HepG2 (cell line): ENCODE results near the gene IRS2. TPM values are rescaled to one million over a fixed set of nuclear protein-coding genes. Genes with fewer than 3 reads are reported as not detected.

ENCODE experiments used
- ATAC-seq: fragments of 200-7000 bp; cut with Tn5 transposase; 3 replicates; pipeline ENCODE4 v1.9.1; 2020; ENCODE audit warnings: mild to moderate bottlenecking, moderate library complexity
- BruUV-seq: library from RNA; stranded (reverse); fragments of 400-500 nt; replicated peaks from 2 replicates; lab custom pipeline; 2021; lab: Mats Ljungman, UMichigan
- CTCF ChIA-PET: fragments of 300-600 bp; formaldehyde crosslinking; extraction: SDS; loops from one replicate; lab custom pipeline; 2021; ENCODE audit warnings: low total read pairs, inconsistent platforms, low intra/inter-chr PET ratio; lab: Yijun Ruan, JAX
- POLR2A ChIA-PET: fragments of 350-600 bp; sonication (Branson Sonifier 250); formaldehyde crosslinking; loops from one replicate; lab custom pipeline; 2020; ENCODE audit warnings: antibody characterized with exemption, inconsistent platforms; lab: Yijun Ruan, JAX
- DNase-seq: peaks from one replicate; pipeline ENCODE4 v3.0.0-alpha.2; 2015; ENCODE audit warnings: low spot score
- FAIRE-seq: peaks from 3 replicates; lab custom pipeline; 2011; peaks lifted over from hg19 to GRCh38; lab: Jason Lieb, UNC
- H2AFZ ChIP-seq: one replicate; pipeline ENCODE4 v1.6.1; 2011; ENCODE audit warnings: low read length, inconsistent platforms
- H3K27ac ChIP-seq: fragments of 300-600 bp; 3 replicates; pipeline ENCODE4 v1.8.0; 2011; ENCODE audit warnings: mixed run types, mild to moderate bottlenecking, mixed read lengths, low read length, inconsistent platforms; ENCODE audit not compliant: insufficient read depth; ENCODE audit errors: extremely low read length
- H3K27me3 ChIP-seq, 2 experiments: fragments of 200-600 bp in 1 of 2; 2 replicates in 1 of 2; 3 replicates in 1 of 2; pipeline versions ENCODE4 v1.6.0 to v1.8.0; 2011; ENCODE audit warnings: low read length in 2 of 2, mild to moderate bottlenecking in 2 of 2, moderate library complexity in 2 of 2, inconsistent platforms in 1 of 2; ENCODE audit not compliant: insufficient read depth in 2 of 2, control insufficient read depth in 1 of 2
- H3K36me3 ChIP-seq, 2 experiments: fragments of 200-600 bp in 1 of 2; replicated peaks in 1 of 2; 2 replicates in 1 of 2; 3 replicates in 1 of 2; pipeline versions ENCODE4 v1.5.1 to v1.8.0; 2011; ENCODE audit warnings: low read length in 2 of 2, inconsistent platforms in 1 of 2; ENCODE audit not compliant: insufficient read depth in 2 of 2, control insufficient read depth in 1 of 2
- H3K4me1 ChIP-seq: 2 replicates; pipeline ENCODE4 v1.5.1; 2012; ENCODE audit warnings: low read length, inconsistent platforms; ENCODE audit not compliant: insufficient read depth
- H3K4me2 ChIP-seq: 2 replicates; pipeline ENCODE4 v1.6.0; 2011; ENCODE audit warnings: low read depth, low read length, inconsistent platforms
- H3K4me3 ChIP-seq, 3 experiments: fragments of 200-600 bp in 1 of 3; sonication (generic), shearing (Covaris generic) in 1 of 3; replicated peaks in 1 of 3; 2 replicates each; pipeline ENCODE4 v1.5.1; 2011 to 2016; ENCODE audit warnings: low read length in 3 of 3, inconsistent platforms in 2 of 3, low read depth in 2 of 3, mild to moderate bottlenecking in 2 of 3, control low read depth in 1 of 3, mixed read lengths in 1 of 3; ENCODE audit not compliant: insufficient read depth in 1 of 3
- H3K79me2 ChIP-seq: one replicate; pipeline ENCODE4 v1.6.1; 2011; ENCODE audit warnings: low read length, inconsistent platforms; ENCODE audit not compliant: insufficient read depth
- H3K9ac ChIP-seq: 2 replicates; pipeline ENCODE4 v1.6.0; 2011; ENCODE audit warnings: mild to moderate bottlenecking, low read depth, low read length, inconsistent platforms; ENCODE audit not compliant: insufficient read depth
- H3K9me3 ChIP-seq: 2 replicates; pipeline ENCODE4 v1.5.1; 2012; ENCODE audit warnings: mild to moderate bottlenecking, low read length
- H4K20me1 ChIP-seq: 2 replicates; pipeline ENCODE4 v1.6.0; 2011; ENCODE audit warnings: inconsistent platforms, mild to moderate bottlenecking, low read length, moderate library complexity; ENCODE audit not compliant: insufficient read depth
- SOX6 ChIP-seq, 2 experiments: fragments of 450-650 bp in 1 of 2; sonication (generic) in 1 of 2; formaldehyde crosslinking in 1 of 2; IDR thresholded peaks; 2 replicates each; pipeline versions ENCODE4 v1.4.0 to v1.6.1; 2017 to 2020; ENCODE audit warnings: antibody characterized with exemption in 1 of 2, mild to moderate bottlenecking in 1 of 2, missing genetic modification reagents in 1 of 2
- TFDP2 ChIP-seq: sonication (generic); formaldehyde crosslinking; IDR thresholded peaks from 2 replicates; pipeline ENCODE4 v1.4.0; 2020; ENCODE audit warnings: missing genetic modification reagents
- ZBTB44 ChIP-seq: sonication (generic); formaldehyde crosslinking; IDR thresholded peaks from 2 replicates; pipeline ENCODE4 v1.4.0; 2020; ENCODE audit warnings: missing genetic modification reagents
- ZNF205 ChIP-seq: IDR thresholded peaks from 2 replicates; pipeline ENCODE4 v1.6.1; 2018; ENCODE audit warnings: missing biosample characterization, missing genetic modification reagents
- WGBS: methylation state at CpG from one replicate; pipeline ENCODE4 v1.1.6; 2017; ENCODE audit warnings: low lambda C conversion rate; 5-methylcytosine and 5-hydroxymethylcytosine counted together
- in situ Hi-C: cut with HindIII; loops from 2 replicates; pipeline ENCODE4 v1.10.0; 2017; ENCODE audit warnings: low pct_unique_long_range_greater_than_20kb; ENCODE audit not compliant: extremely low pct_ligation_motif_present
- intact Hi-C: fragments of 100-400 bp; cut with micrococcal nuclease; formaldehyde crosslinking; loops from one replicate; pipeline ENCODE4 v1.10.0; 2022; ENCODE audit not compliant: unreplicated experiment
- polyA plus RNA-seq, 8 experiments: library from polyadenylated mRNA; depleted of rRNA in 3 of 8; stranded (reverse) in 7 of 8; unstranded in 1 of 8; fragments of >200 nt; fragmentation: Illumina TruSeq in 4 of 8; extraction: Trizol in 4 of 8; gene quantifications; 2 replicates each; pipeline versions ENCODE4 v1.2.1 to v1.2.3, GENCODE V29; 2011 to 2016; ENCODE audit warnings: low read depth in 4 of 8, missing spikeins in 1 of 8, mixed read lengths in 1 of 8; ENCODE audit not compliant: insufficient read depth in 1 of 8
- total RNA-seq, 5 experiments: library from RNA; depleted of rRNA; stranded (reverse); fragments of >200 nt; fragmentation: Illumina TruSeq; extraction: Trizol; gene quantifications; 2 replicates each; pipeline ENCODE4 v1.2.3, GENCODE V29; 2016; ENCODE audit warnings: low read depth in 1 of 5

The IRS2 gene
- total and polyA plus RNA-seq, 2 of the 13 experiments (the other 11 are each of a cell fraction or from before 2014, with no cell fraction given), result 0.02 to 0.04 TPM

- TF ChIP-seq TFDP2 (CRISPR knock-in tag) (no peak), ZNF205 (no peak), SOX6 (IDR thresholded peaks at IDR 0.05) (no peak), SOX6 (CRISPR knock-in tag; IDR thresholded peaks at IDR 0.05) (no peak)
Observed at GRCh38 chr13:109821103-109821502, 34.7 kb upstream of the IRS2 start (continued).

- Histone ChIP-seq H4K20me1 (no peaks in the 10 kb centered on the region), H3K36me3 (no peaks in the 10 kb centered on the region), H3K79me2 (no peaks in the 10 kb centered on the region), H3K4me1 (0 out of 2 replicates have a peak, but pooled peaks cover 5% of the 10 kb centered on the region), H3K9me3 (no peaks in the 10 kb centered on the region), H3K4me2 (no peak overlapping the region), H3K27ac (no peak overlapping the region), H2AFZ (no peak overlapping the region), H3K27me3 (no peaks in the 10 kb centered on the region; a peak in 1 of 5 replicates), H3K9ac (no peak overlapping the region), H3K4me3 (no peak overlapping the region)
- POLR2A ChIA-PET, result no interaction called here
- WGBS, result 38% methylated on average over 6 of the region's 6 CpGs
- CTCF ChIA-PET, result no interaction called here
- in situ Hi-C loops, result no loop called here
- TF ChIP-seq ZBTB44 (CRISPR knock-in tag), result no peak
- intact Hi-C loops, result no loop called here
- DNase-seq (no peak), ATAC-seq (no peak), FAIRE-seq (no peak)
- no TSS peak for BruUV-seq
Observed at GRCh38 chr13:109819874-109820273, 33.5 kb upstream of the IRS2 start.
